B cell (primary cell): ENCODE measurements around the gene PRTFDC1.

Source experiments
- CTCF ChIP-seq: fragments of 200-600 bp; IDR thresholded peaks from one replicate; pipeline ENCODE4 v1.8.0; 2022; ENCODE audit warnings: antibody characterized with exemption, mild to moderate bottlenecking
- EZH2 ChIP-seq: IDR thresholded peaks from 2 replicates; pipeline ENCODE4 v1.6.1; 2012; ENCODE audit warnings: borderline replicate concordance, low read depth, mild to moderate bottlenecking, moderate library complexity, low read length; ENCODE audit not compliant: insufficient read depth, poor library complexity, severe bottlenecking

GRCh38 chr10:24826009-24826408, 126.4 kb downstream of the PRTFDC1 start:
- TF ChIP-seq EZH2 = no peak
- TF ChIP-seq CTCF = no peak
